Measurements from ENCODE around the gene TPX2.

TPX2 gene

GRCh38 chr20:31738729-31739549 lies at the start of gene TPX2:
Gene TPX2, plus strand, starts transcription at chr20:31739290. Its CDS starts 18,187 bp downstream, at chr20:31757477.
- H4K20me1 ChIP-seq (ENCODE audit: insufficient read depth, low read length), result no peaks in the 10 kb centered on the region

GRCh38 chr20:31690124-31690666 lies 48.9 kb upstream of the TPX2 start:
- Histone ChIP-seq H3K9me3 (ENCODE audit: low read length) (no peaks in the 10 kb centered on the region), H3K36me3 (ENCODE audit: insufficient read depth, low read length) (peaks cover 32% of the 10 kb centered on the region; the same call in 1 of the 2 replicates), H3K4me2 (ENCODE audit: low read length) (0 out of 2 replicates have a peak overlapping the region, but pooled peaks have one; percentile 16), H3K4me1 (ENCODE audit: insufficient read depth, low read length, severe bottlenecking) (peaks cover 78% of the 10 kb centered on the region), H3K9ac (ENCODE audit: low read length) (peak overlapping the region; percentile 29; the same call in 1 of the 2 replicates), H3K4me3 (ENCODE audit: low read depth, low read length, poor library complexity, severe bottlenecking) (no peak overlapping the region), H3K27ac (ENCODE audit: low read depth, low read length, poor library complexity, severe bottlenecking) (peak overlapping the region; percentile 94), H3K79me2 (ENCODE audit: insufficient read depth, low read length) (peaks cover 13% of the 10 kb centered on the region; the same call in 1 of the 2 replicates), H3K9me2 (ENCODE audit: low read depth, low read length) (no peaks in the 10 kb centered on the region), H2AFZ (ENCODE audit: low read length) (no peak overlapping the region), H3F3A (ENCODE audit: insufficient read depth, low read length) (peaks cover 9% of the 10 kb centered on the region), H3K27me3 (ENCODE audit: insufficient read depth, low read length) (no peaks in the 10 kb centered on the region), H4K20me1 (ENCODE audit: insufficient read depth, low read length) (no peaks in the 10 kb centered on the region)
- no peak for TF ChIP-seq CTCF (IDR thresholded peaks at IDR 0.05; ENCODE audit: low read length)
- TF ChIP-seq EZH2 (IDR thresholded peaks at IDR 0.05; ENCODE audit: borderline replicate concordance, low read length), result no peak

More at GRCh38 chr20:31738729-31739549, at the start of gene TPX2:
- peak within 1 kb of the TSS; percentile 72 for H3K27ac ChIP-seq (ENCODE audit: low read depth, low read length, poor library complexity, severe bottlenecking)
- H3K4me2 ChIP-seq (ENCODE audit: low read length), result peak within 1 kb of the TSS; percentile 99
- H3K27me3 ChIP-seq (ENCODE audit: insufficient read depth, low read length), result no peaks in the 10 kb centered on the region
- TF ChIP-seq EZH2 (IDR thresholded peaks at IDR 0.05; ENCODE audit: borderline replicate concordance, low read length) (no peak), CTCF (IDR thresholded peaks at IDR 0.05; ENCODE audit: low read length) (peak; percentile 29; the same call in 1 of the 2 replicates)
- peak within 1 kb of the TSS; percentile 90 for H3K9ac ChIP-seq (ENCODE audit: low read length)
- H3K9me2 ChIP-seq (ENCODE audit: low read depth, low read length), result no peaks in the 10 kb centered on the region
- no peaks in the 10 kb centered on the region for H3F3A ChIP-seq (ENCODE audit: insufficient read depth, low read length)
- H3K4me3 ChIP-seq (ENCODE audit: low read depth, low read length, poor library complexity, severe bottlenecking), result peak within 1 kb of the TSS; percentile 85
- no peaks in the 10 kb centered on the region for H3K9me3 ChIP-seq (ENCODE audit: low read length)
- peaks cover 29% of the 10 kb centered on the region for H3K4me1 ChIP-seq (ENCODE audit: insufficient read depth, low read length, severe bottlenecking)
- peaks cover 42% of the 10 kb centered on the region for H3K79me2 ChIP-seq (ENCODE audit: insufficient read depth, low read length)
- peak within 1 kb of the TSS; percentile 84; the same call in 1 of the 2 replicates for H2AFZ ChIP-seq (ENCODE audit: low read length)
- H3K36me3 ChIP-seq (ENCODE audit: insufficient read depth, low read length), result peaks cover 18% of the 10 kb centered on the region

- peaks cover 64% of the 10 kb centered on the region for H3K4me1 ChIP-seq (ENCODE audit: insufficient read depth, low read length, severe bottlenecking)
- H3K9me3 ChIP-seq (ENCODE audit: low read length), result no peaks in the 10 kb centered on the region
- peak overlapping the region; percentile 17 for H3K4me3 ChIP-seq (ENCODE audit: low read depth, low read length, poor library complexity, severe bottlenecking)
- peak overlapping the region; percentile 22; the same call in 1 of the 2 replicates for H3K9ac ChIP-seq (ENCODE audit: low read length)
- peaks cover 6% of the 10 kb centered on the region for H3F3A ChIP-seq (ENCODE audit: insufficient read depth, low read length)
- peaks cover 11% of the 10 kb centered on the region; the same call in 1 of the 2 replicates for H3K79me2 ChIP-seq (ENCODE audit: insufficient read depth, low read length)
- H3K27me3 ChIP-seq (ENCODE audit: insufficient read depth, low read length), result no peaks in the 10 kb centered on the region
- TF ChIP-seq CTCF (IDR thresholded peaks at IDR 0.05; ENCODE audit: low read length) (no peak), EZH2 (IDR thresholded peaks at IDR 0.05; ENCODE audit: borderline replicate concordance, low read length) (no peak)
- no peak overlapping the region for H2AFZ ChIP-seq (ENCODE audit: low read length)
- no peaks in the 10 kb centered on the region for H4K20me1 ChIP-seq (ENCODE audit: insufficient read depth, low read length)
- H3K9me2 ChIP-seq (ENCODE audit: low read depth, low read length), result no peaks in the 10 kb centered on the region
- H3K27ac ChIP-seq (ENCODE audit: low read depth, low read length, poor library complexity, severe bottlenecking), result peak overlapping the region; percentile 94
- H3K36me3 ChIP-seq (ENCODE audit: insufficient read depth, low read length), result peaks cover 30% of the 10 kb centered on the region; the same call in 1 of the 2 replicates
- peak overlapping the region; percentile 59 for H3K4me2 ChIP-seq (ENCODE audit: low read length)
Measured at GRCh38 chr20:31691646-31692275, 47.3 kb upstream of the TPX2 start.
